Activated CD8-positive, alpha-beta T cell treated with anti-CD3 and anti-CD28 coated beads, Interleukin-2, amount 10 ng/mL, durations not matched to agents 7 days and 5 days (primary cell): ENCODE results near the gene IRAK3. TPM values are rescaled to one million over a fixed set of nuclear protein-coding genes. Genes with fewer than 3 reads are reported as not detected.
"Not testable (repeated sequence)": the region's sequence is repeated elsewhere in the genome, so short reads cannot be mapped to it uniquely, and the experiment has no call there.

Experiments used
- ATAC-seq: fragments of 150-1000 bp; cut with Tn5 transposase; one replicate; pipeline ENCODE4 v1.10.0; 2021; ENCODE audit warnings: moderate library complexity
- CTCF ChIA-PET: fragments of 350-600 bp; sonication (Branson Sonifier 250); formaldehyde crosslinking; loops from one replicate; lab custom pipeline; 2021; ENCODE audit warnings: antibody characterized with exemption; lab: Charles Lee
- POLR2A ChIA-PET: fragments of 350-600 bp; sonication (Branson Sonifier 250); formaldehyde crosslinking; loops from one replicate; lab custom pipeline; 2021; ENCODE audit warnings: antibody characterized with exemption; lab: Charles Lee
- DNase-seq: peaks from one replicate; pipeline ENCODE4 v3.0.0-alpha.2; 2020
- H3K27ac Mint-ChIP-seq: one replicate; pipeline ENCODE4 v1.8.0; 2021; ENCODE audit warnings: mild to moderate bottlenecking, mixed read lengths
- H3K27me3 Mint-ChIP-seq: one replicate; pipeline ENCODE4 v1.8.0; 2021; ENCODE audit warnings: low read depth, mixed read lengths
- H3K36me3 Mint-ChIP-seq: one replicate; pipeline ENCODE4 v1.8.0; 2021; ENCODE audit warnings: low read depth, mixed read lengths
- H3K4me1 Mint-ChIP-seq: one replicate; pipeline ENCODE4 v1.8.0; 2021; ENCODE audit warnings: low read depth, mixed read lengths
- H3K4me3 Mint-ChIP-seq: one replicate; pipeline ENCODE4 v1.8.0; 2021; ENCODE audit warnings: mild to moderate bottlenecking, mixed read lengths
- H3K9me3 Mint-ChIP-seq: one replicate; pipeline ENCODE4 v1.8.0; 2022; ENCODE audit warnings: mixed read lengths; ENCODE audit not compliant: insufficient read depth
- total RNA-seq, 2 experiments: library from RNA; stranded (reverse); gene quantifications; one replicate each; pipeline ENCODE4 v1.2.3, GENCODE V29; 2021

IRAK3 gene
- total RNA-seq, 2 experiments from 2014 or later = 0.05 to 0.40 TPM

- H3K36me3 Mint-ChIP-seq = no peaks in the 10 kb centered on the region
- DNase-seq = no peak
- H3K4me3 Mint-ChIP-seq = no peak overlapping the region
- CTCF ChIA-PET = no interaction called here
- H3K27ac Mint-ChIP-seq = no peak overlapping the region
- no peaks in the 10 kb centered on the region for H3K9me3 Mint-ChIP-seq
- peaks cover 4% of the 10 kb centered on the region for H3K4me1 Mint-ChIP-seq
- ATAC-seq = no peak
- H3K27me3 Mint-ChIP-seq = peaks cover 30% of the 10 kb centered on the region
- POLR2A ChIA-PET = no interaction called here
These were observed 5.1 kb downstream of the IRAK3 start for GRCh38 chr12:66194122-66194521.

DNA sequence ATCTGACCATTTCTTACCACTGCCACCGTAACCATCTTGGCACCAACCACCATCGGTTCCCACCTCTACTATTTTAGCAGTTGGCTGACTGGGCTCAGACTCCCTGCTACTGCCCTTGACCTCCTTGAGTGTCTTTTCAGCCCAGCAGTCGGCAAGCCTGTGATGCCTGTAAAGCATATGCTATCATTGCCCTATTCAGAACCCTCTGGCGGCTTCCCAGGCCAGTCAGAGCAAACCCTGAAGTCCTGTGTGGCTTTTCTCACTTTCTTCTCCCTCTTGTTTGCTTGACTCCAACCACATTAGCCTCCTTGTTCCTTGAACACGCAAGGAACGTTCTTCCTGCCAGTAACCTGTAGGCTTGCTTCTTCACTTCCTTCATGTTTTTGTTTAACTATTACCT lies 6.2 kb downstream of the IRAK3 start:
- H3K27ac Mint-ChIP-seq = no peak overlapping the region
- H3K36me3 Mint-ChIP-seq = no peaks in the 10 kb centered on the region
- peaks cover 4% of the 10 kb centered on the region for H3K4me1 Mint-ChIP-seq
- POLR2A ChIA-PET = no interaction called here
- no peak overlapping the region for H3K4me3 Mint-ChIP-seq
- H3K27me3 Mint-ChIP-seq = peaks cover 26% of the 10 kb centered on the region
- DNase-seq (no peak), ATAC-seq (no peak)
- H3K9me3 Mint-ChIP-seq = no peaks in the 10 kb centered on the region
- CTCF ChIA-PET = no interaction called here

GRCh38 chr12:66196806-66197205 lies 7.8 kb downstream of the IRAK3 start:
- Mint-ChIP-seq H3K9me3 (no peaks in the 10 kb centered on the region), H3K27ac (no peak overlapping the region), H3K36me3 (no peaks in the 10 kb centered on the region), H3K4me1 (peaks cover 4% of the 10 kb centered on the region), H3K4me3 (no peak overlapping the region), H3K27me3 (peaks cover 11% of the 10 kb centered on the region)
- CTCF ChIA-PET = interaction anchor here (1.0 kb wide), 1 partner anchor 82 kb away, joined by 3 read pairs; no protein-coding TSS in a partner anchor
- POLR2A ChIA-PET = no interaction called here
- ATAC-seq = no peak
- DNase-seq = no peak

- POLR2A ChIA-PET = no interaction called here
- Mint-ChIP-seq H3K4me3 (no peak overlapping the region), H3K4me1 (peaks cover 4% of the 10 kb centered on the region), H3K27me3 (peaks cover 13% of the 10 kb centered on the region), H3K27ac (no peak overlapping the region), H3K9me3 (no peaks in the 10 kb centered on the region), H3K36me3 (no peaks in the 10 kb centered on the region)
- DNase-seq = no peak
- ATAC-seq = no peak
- CTCF ChIA-PET = interaction anchor here (1.0 to 1.1 kb wide), 2 partner anchors 18 to 82 kb away, joined by 3 read pairs; no protein-coding TSS in a partner anchor
These were observed 8.5 kb downstream of the IRAK3 start for GRCh38 chr12:66197495-66197921.

DNA sequence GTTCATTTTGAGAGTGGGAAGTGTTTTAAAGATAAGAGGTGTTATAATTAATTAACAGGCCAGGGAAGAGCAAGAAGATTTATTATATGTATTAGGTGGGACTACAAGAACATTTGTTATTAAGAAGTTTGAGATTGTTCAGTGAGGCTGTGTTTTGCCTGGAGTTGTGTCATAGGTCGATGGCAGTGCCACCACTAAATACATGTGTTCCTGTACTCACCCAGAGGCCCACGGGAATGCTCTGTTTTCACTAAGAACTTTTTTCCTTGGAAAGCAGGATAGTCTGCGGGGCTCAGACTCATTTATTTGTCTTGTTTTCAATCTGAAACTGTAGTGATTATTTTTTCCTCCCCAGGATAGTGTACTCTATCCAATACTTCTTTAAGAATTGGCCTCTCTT lies 10.1 kb downstream of the IRAK3 start:
- no peak overlapping the region for H3K4me3 Mint-ChIP-seq
- ATAC-seq = no peak
- ChIA-PET POLR2A (no interaction called here), CTCF (interaction anchor here (0.7 kb wide), 1 partner anchor 36 kb away, joined by 3 read pairs; no protein-coding TSS in a partner anchor)
- H3K4me1 Mint-ChIP-seq = peaks cover 4% of the 10 kb centered on the region
- H3K9me3 Mint-ChIP-seq = no peaks in the 10 kb centered on the region
- DNase-seq = no peak
- no peaks in the 10 kb centered on the region for H3K36me3 Mint-ChIP-seq
- no peak overlapping the region for H3K27ac Mint-ChIP-seq
- H3K27me3 Mint-ChIP-seq = peaks cover 10% of the 10 kb centered on the region

- DNase-seq = no peak
- Mint-ChIP-seq H3K27me3 (peaks cover 11% of the 10 kb centered on the region), H3K36me3 (no peaks in the 10 kb centered on the region), H3K9me3 (no peaks in the 10 kb centered on the region), H3K4me1 (peaks cover 4% of the 10 kb centered on the region), H3K27ac (no peak overlapping the region), H3K4me3 (no peak overlapping the region)
- ChIA-PET POLR2A (interaction anchor here (1.2 kb wide), 1 partner anchor 8 kb away, joined by 3 read pairs; no protein-coding TSS in a partner anchor), CTCF (interaction anchor here (0.7 kb wide), 1 partner anchor 35 kb away, joined by 3 read pairs; no protein-coding TSS in a partner anchor)
- ATAC-seq = no peak
These were observed 11.0 kb downstream of the IRAK3 start for GRCh38 chr12:66199831-66200509.

DNA sequence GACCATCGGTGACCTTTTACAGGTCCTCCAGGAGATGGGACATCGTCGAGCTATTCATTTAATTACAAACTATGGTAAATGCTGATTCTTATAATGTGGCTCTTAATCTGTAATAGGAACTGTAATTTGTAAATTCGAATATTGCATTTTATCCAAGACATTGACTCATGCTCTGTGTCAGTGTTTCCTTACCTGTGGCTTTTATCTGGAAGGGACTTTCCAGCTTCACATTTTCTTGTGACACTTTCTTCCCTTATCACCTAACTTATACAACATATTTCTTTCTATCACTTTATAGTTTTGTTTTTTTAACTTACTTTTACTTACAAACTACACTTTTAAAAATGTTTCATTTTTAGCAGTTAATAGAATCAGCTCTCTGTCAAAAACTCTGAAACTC lies 14.8 kb downstream of the IRAK3 start:
- Mint-ChIP-seq H3K36me3 (no peaks in the 10 kb centered on the region), H3K4me3 (no peak overlapping the region), H3K9me3 (no peaks in the 10 kb centered on the region), H3K4me1 (no peaks in the 10 kb centered on the region), H3K27ac (no peak overlapping the region), H3K27me3 (peaks cover 10% of the 10 kb centered on the region)
- no peak for ATAC-seq
- CTCF ChIA-PET = interaction anchor here (1.0 to 1.2 kb wide), 2 partner anchors 8 to 34 kb away, joined by 3 read pairs; partner anchors contain the start of gene TMBIM4
- DNase-seq = no peak
- POLR2A ChIA-PET = interaction anchor here (1.2 kb wide), 1 partner anchor 35 kb away, joined by 4 read pairs; no protein-coding TSS in a partner anchor

GRCh38 chr12:66206141-66206540 lies 17.1 kb downstream of the IRAK3 start:
- Mint-ChIP-seq H3K4me3 (no peak overlapping the region), H3K9me3 (no peaks in the 10 kb centered on the region), H3K27ac (no peak overlapping the region), H3K36me3 (no peaks in the 10 kb centered on the region), H3K27me3 (peaks cover 21% of the 10 kb centered on the region), H3K4me1 (no peaks in the 10 kb centered on the region)
- DNase-seq = no peak
- ChIA-PET POLR2A (no interaction called here), CTCF (no interaction called here)
- no peak for ATAC-seq

- Mint-ChIP-seq H3K4me3 (no peak overlapping the region), H3K4me1 (no peaks in the 10 kb centered on the region), H3K27me3 (peaks cover 28% of the 10 kb centered on the region), H3K27ac (no peak overlapping the region), H3K9me3 (no peaks in the 10 kb centered on the region), H3K36me3 (no peaks in the 10 kb centered on the region)
- ATAC-seq (no peak), DNase-seq (no peak)
- CTCF ChIA-PET = no interaction called here
- POLR2A ChIA-PET = no interaction called here
These were observed 21.8 kb downstream of the IRAK3 start for GRCh38 chr12:66210840-66211239.

DNA sequence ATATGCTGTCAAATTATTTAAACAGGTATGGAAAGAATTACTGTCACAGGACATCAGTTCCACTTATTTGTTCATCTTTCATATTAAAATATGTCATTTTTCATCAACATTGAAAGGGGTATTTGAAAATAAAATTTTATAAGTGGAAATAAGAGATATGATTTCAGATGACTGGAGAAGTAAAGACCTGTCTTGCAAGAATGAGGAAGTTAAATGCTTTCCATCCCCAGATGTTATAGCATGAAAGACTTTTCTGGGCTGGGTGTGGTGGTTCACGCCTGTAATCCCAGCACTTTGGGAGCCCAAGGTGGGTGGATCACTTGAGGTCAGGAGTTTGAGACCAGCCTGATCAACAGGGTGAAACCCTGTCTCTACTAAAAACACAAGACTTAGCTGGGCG lies 22.6 kb downstream of the IRAK3 start:
- DNase-seq, H3K4me1 Mint-ChIP-seq, ATAC-seq, H3K36me3 Mint-ChIP-seq, H3K9me3 Mint-ChIP-seq, H3K4me3 Mint-ChIP-seq, POLR2A ChIA-PET, H3K27ac Mint-ChIP-seq: not testable (repeated sequence)
- H3K27me3 Mint-ChIP-seq = peaks cover 26% of the 10 kb centered on the region
- CTCF ChIA-PET = interaction anchor here (1.0 kb wide), 1 partner anchor 8 kb away, joined by 3 read pairs; no protein-coding TSS in a partner anchor

- POLR2A ChIA-PET, H3K36me3 Mint-ChIP-seq, H3K4me3 Mint-ChIP-seq, H3K4me1 Mint-ChIP-seq, H3K27ac Mint-ChIP-seq, ATAC-seq, H3K9me3 Mint-ChIP-seq, DNase-seq, CTCF ChIA-PET: not testable (repeated sequence)
- H3K27me3 Mint-ChIP-seq = peaks cover 24% of the 10 kb centered on the region
These were observed 24.0 kb downstream of the IRAK3 start for GRCh38 chr12:66213011-66213410.

GRCh38 chr12:66217342-66217917 lies 28.4 kb downstream of the IRAK3 start:
- DNase-seq (no peak), ATAC-seq (no peak)
- Mint-ChIP-seq H3K36me3 (no peaks in the 10 kb centered on the region), H3K9me3 (no peaks in the 10 kb centered on the region), H3K4me3 (no peak overlapping the region), H3K4me1 (no peaks in the 10 kb centered on the region), H3K27ac (no peak overlapping the region), H3K27me3 (peaks cover 13% of the 10 kb centered on the region)
- POLR2A ChIA-PET = no interaction called here
- CTCF ChIA-PET = interaction anchor here (1.1 to 1.2 kb wide), 2 partner anchors 14 to 28 kb away, joined by 3 read pairs; no protein-coding TSS in a partner anchor
